HEK293T (cell line): ENCODE data around the gene PREB.

ENCODE experiments used
- BHLHE40 ChIP-seq: fragments of 450-650 bp; IDR thresholded peaks from 2 replicates; pipeline ENCODE4 v1.6.1; 2016; ENCODE audit warnings: mild to moderate bottlenecking, moderate library complexity, borderline replicate concordance
- ELF4 ChIP-seq: fragments of 450-650 bp; IDR thresholded peaks from 2 replicates; pipeline ENCODE4 v1.6.1; 2017; ENCODE audit warnings: antibody characterized with exemption
- FOXK2 ChIP-seq: fragments of 450-650 bp; IDR thresholded peaks from 2 replicates; pipeline ENCODE4 v1.6.1; 2016; ENCODE audit warnings: mild to moderate bottlenecking
- FOXM1 ChIP-seq: fragments of 450-650 bp; IDR thresholded peaks from 2 replicates; pipeline ENCODE4 v1.6.1; 2017; ENCODE audit warnings: mild to moderate bottlenecking, borderline replicate concordance
- HDGF ChIP-seq: fragments of 450-650 bp; IDR thresholded peaks from 2 replicates; pipeline ENCODE4 v1.6.1; 2017; ENCODE audit warnings: antibody characterized with exemption, borderline replicate concordance
- L3MBTL2 ChIP-seq: fragments of 450-650 bp; conservative IDR thresholded peaks from 2 replicates; pipeline ENCODE4 v1.6.1; 2016; ENCODE audit warnings: mild to moderate bottlenecking
- SP1 ChIP-seq: fragments of 450-650 bp; IDR thresholded peaks from 2 replicates; pipeline ENCODE4 v1.6.1; 2017

- TF ChIP-seq L3MBTL2 = no peak
- no peak for TF ChIP-seq SP1
- no peak for TF ChIP-seq FOXK2
- no peak for TF ChIP-seq FOXM1
- no peak for TF ChIP-seq BHLHE40
- TF ChIP-seq ELF4 = no peak
- TF ChIP-seq HDGF = no peak
Measured at GRCh38 chr2:27145682-27146081, 11.2 kb upstream of the PREB start.
